Left renal pelvis (tissue), 4 donors: Measurements from ENCODE around the gene VAV1. TPM values are rescaled to one million over a fixed set of nuclear protein-coding genes. Genes with fewer than 3 reads are reported as not detected.
"Not testable (repeated sequence)": the region's sequence is repeated elsewhere in the genome, so short reads cannot be mapped to it uniquely, and the experiment has no call there.

Experiments
- DNase-seq, 4 donors: peaks; one replicate each; pipeline ENCODE4 v3.0.0-alpha.2; 2013; ENCODE audit warnings: low read depth in 4 of 4, low spot score in 3 of 4
- polyA plus RNA-seq, 4 donors: library from polyadenylated mRNA; unstranded; fragments of 120-200 nt; gene quantifications; one replicate each; pipeline ENCODE4 v1.2.1, GENCODE V29; 2013; ENCODE audit not compliant: insufficient read length in 4 of 4

Gene VAV1
- polyA plus RNA-seq, 4 donors: 1.1 to 4.2 (median 1.7) TPM

DNA sequence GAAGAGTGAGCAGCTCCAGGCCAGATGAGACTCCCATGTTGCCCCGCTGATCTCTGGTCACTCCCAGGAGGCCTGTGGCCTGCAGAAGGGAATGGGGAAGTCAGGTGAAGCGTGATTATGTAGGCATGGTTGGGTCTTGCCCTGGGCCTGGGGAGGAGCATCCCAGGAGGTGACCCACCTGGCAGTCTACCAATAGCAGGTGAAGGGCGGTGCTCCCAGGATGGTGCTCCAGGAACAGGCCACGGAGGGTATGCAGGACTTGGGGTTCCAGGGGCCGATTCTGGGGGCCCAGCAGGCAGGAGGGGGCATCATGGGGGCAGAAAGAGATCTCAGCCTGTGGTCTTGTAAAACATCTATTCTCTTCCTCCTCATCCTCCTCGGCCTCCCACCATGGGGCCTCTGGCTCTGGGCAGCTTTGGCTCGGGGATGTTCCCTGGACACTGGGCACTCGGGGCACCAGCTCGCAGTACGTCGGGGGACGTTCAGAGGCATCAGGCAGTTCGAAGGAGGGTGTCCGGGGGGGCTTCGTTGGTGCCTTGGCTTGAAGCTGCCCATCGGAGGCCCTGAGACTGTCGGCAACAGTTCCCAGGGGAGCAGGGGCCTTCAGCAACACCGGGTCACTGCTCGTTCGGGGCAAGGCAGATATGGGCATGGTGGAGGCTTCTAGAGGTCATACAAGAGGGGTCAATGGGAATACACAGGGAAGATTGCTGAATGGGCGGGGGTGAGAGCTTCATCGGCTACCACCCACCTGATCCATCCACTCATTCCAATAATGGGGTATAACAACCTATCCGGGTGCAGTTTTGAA, 17.6 kb upstream of the VAV1 start:
- DNase-seq: no peak

DNA sequence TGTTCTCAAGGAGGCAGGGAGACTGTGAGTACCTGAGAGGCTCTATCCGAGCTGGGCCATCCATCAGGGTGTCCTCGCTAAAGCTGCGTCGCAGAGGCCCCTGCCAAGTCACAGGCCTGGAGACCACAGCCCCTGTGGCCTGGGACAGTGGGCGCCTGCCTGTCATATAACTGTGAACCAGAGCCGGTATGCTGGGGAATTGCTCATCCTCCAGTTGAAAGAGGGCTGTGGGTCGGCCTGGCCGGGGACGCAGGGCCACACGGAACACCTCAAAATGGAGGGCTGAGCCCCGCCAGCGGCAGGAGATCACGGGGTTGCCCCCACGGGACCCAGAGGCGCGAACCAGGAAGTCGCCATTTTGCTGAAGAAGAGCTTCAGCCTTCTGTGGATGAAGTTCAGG, 11.9 kb upstream of the VAV1 start:
- no peak for DNase-seq

GRCh38 chr19:6761053-6761676, 11.3 kb upstream of the VAV1 start:
- DNase-seq: no peak

DNA sequence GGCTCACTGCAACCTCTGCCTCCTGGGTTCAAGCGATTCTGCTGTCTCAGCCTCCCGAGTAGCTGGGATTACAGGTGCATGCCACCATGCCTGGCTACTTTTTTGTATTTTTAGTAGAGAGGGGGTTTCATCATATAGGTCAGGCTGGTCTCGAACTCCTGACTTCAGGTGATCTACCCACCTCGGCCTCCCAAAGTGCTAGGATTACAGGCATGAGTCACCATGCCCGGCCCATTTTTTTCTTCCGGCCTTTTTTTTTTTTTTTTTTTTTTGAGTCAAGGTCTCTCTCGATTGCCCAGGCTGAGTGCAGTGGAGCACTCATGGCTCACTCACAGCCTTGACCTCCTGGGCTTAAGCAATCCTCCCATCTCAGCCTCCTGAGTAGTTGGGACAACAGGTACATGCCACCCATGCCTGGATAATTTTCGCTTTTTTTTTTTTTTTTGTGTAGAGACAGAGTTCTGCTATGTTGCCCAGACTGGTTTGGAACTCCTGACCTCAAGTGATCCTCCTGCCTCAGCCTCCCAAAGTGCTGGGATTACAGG, 10.2 kb upstream of the VAV1 start:
- DNase-seq: not testable (repeated sequence)

DNA sequence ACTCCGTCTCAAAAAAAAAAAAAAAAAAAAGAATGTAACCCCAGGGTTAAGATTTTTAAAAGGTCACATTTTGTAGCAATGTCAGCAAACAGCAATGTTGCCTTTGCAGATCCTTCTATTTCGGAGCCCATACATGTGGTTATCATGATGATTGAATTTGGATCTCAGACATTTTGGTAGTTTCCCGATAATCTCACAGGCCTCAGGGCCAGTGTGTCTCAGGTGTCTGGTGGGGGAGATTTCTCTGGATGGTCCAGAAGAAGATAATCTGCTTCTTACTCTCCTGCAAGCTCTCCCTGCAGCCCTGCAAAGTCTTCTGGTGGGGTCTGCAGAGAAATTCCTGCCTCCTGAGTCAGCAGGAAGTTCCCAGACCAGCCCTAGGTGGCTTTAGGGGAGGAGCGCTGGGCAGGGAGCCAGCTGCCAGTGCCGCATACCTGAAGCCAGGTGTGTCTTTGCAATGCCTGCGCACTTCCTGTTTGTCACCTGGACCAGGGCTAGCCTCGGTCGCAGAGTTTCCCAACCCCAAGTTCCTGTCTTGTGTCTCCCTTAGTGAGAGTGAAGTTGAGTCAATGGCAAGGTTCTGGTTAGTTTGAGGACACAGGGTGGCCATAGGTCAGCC, 6.7 kb upstream of the VAV1 start:
- peak in 1 of 4 donors; percentile 48 for DNase-seq

DNA sequence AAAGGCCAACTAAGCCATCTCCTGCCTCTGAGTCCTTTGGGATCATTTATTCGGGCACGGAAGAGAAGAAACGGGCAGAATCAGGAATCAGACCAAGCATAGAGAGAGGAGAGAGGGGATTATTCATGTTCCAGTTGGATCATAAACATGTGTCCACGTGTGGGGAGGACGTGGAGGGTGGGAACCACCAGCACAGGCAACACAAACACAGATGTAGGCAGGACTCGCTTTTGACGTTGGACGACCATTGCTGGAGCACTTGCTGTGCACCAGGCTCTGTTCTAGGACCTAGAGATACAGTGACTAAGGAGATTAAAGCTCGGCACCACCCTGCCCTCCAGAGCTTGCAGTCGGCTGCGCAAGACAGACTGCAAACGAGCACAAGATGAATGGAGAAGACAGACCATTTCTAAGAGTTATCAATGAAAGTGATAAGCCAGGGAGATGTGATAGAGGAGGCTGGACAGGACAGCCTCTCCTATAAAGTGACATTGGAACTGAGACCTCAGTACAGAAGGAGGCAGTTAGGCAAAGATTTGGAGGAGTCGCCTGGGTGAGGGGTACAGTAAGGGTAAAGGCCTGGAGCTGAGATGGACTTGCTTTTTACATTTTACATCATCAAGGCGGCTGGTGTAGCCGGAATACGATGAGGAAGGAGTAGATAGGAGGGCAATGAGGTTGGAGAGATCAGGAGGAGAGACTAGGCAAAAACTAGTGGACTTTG, 6.0 kb upstream of the VAV1 start:
- DNase-seq: no peak

GRCh38 chr19:6767081-6767356, 5.5 kb upstream of the VAV1 start:
- DNase-seq: no peak

GRCh38 chr19:6767357-6768235, 4.9 kb upstream of the VAV1 start, which contains the start of gene SH2D3A:
Gene SH2D3A (minus strand): TSS chr19:6767435. CDS start chr19:6763748, 3,687 bp downstream.
- peak in 1 of 4 donors; percentile 53 for DNase-seq

DNA sequence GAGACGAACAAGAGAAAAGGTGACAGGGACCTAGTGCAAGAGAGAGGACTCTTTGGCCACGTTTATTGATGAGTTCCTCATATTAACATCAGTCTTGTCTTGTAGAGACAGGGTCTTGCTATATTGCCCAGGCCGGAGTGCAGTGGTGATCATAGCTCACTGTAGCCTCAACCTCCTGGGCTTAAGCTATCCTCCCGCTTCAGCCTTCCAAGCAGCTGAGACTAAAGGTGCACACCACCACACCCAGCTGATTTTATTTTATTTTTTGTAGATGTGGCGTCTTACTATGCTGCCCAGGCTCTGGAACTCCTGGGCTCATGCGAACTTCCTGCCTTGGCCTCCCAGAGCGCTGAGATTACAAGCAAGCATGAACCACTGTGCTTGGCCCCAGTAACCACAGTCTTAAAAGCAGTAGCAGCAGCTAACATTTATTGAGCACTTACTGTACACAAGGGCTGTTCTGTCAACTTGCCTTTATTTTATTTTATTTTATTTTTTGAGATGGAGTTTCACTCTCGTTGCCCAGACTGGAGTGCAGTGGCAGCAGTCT, 4.2 kb upstream of the VAV1 start:
- no peak for DNase-seq

GRCh38 chr19:6769006-6769619, 3.4 kb upstream of the VAV1 start:
- DNase-seq: no peak

DNA sequence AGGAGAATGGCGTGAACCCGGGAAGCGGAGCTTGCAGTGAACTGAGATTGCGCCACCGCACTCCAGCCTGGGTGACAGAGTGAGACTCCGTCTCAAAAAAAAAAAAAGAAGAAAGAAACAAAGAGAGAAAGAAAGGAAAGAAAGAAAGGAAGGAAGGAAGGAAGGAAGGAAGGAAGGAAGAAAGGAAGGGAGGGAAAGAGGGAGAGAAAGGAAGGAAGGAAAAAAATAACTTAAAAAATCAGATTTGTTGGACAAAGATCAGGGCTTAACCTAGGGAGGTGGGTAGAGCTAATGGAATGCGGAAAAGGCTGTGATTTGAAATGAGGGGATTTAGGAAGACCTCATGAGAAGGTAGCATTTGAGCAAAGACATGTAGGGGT, 870 bp upstream of the VAV1 start:
- DNase-seq: not testable (repeated sequence)

GRCh38 chr19:6772866-6773322, 386 bp downstream of the VAV1 start:
- DNase-seq: no peak

- no peak for DNase-seq
Measured at GRCh38 chr19:6773323-6773931, 919 bp downstream of the VAV1 start.

DNA sequence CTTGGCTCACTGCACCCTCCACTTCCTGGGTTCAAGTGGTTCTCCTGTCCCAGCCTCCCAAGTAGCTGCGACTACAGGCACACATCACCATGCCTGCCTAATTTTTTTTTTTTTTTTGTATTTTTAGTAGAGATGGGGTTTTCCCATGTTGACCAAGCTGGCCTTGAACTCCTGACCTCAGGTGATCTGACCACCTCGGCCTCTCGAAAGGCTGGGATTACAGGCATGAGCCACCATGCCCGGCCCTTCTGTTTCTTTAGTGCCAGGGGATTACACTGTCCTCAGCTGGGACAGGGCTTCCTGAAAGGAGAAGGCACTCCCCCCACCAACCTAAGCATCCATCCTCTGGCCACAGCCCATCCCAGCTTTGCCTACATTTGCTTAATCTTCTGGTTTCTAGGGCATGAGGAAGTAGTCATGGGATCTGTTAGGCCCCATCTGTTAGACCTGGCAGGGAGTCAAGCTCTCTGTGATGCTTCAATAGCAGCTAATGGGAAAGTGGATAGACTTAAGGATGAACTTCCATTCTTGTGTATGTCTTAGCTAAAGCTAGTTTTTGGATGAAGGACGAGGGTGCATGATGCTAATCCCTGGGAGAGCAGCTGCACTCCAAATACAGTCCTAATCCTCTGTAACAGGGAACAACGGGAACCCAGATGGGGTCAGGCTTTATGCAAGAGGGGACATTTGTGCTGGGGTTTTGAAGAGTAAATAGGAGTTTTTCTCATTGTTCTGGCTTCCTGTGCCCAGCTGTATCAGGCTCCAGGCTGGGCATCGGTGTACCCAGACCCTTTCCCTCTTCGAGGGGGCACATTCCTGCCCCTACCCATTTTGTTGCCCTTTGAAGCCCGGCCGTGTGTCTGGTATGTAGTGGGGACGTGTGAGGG, 2.6 kb downstream of the VAV1 start:
- no peak for DNase-seq

GRCh38 chr19:6776045-6776444, 3.5 kb downstream of the VAV1 start:
- DNase-seq: not testable (repeated sequence)

GRCh38 chr19:6776999-6777398, 4.5 kb downstream of the VAV1 start:
- no peak for DNase-seq

DNA sequence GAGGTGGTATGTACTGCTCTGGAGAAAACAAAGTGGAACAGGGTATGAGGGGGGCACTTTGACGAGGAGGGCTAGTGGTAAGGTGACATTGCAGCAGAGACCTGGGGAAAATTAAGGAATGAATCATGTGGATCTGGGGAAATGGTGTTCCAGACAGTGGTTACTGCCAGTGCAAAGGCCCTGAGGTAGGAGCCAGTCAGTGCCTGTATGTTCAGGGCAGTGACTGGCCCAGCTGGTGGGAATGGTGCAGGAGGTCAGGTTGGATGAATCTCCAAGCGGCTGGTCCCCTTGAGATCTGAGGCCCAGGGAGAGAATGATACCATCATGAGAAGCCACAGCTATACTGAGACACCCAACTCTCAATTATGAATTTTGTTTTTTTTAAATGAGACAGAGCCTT, 4.9 kb downstream of the VAV1 start:
- DNase-seq: no peak

- DNase-seq: no peak
Measured at GRCh38 chr19:6778386-6778785, 5.9 kb downstream of the VAV1 start.
